Ovary (tissue), 9 donors: ENCODE data around the gene C1orf115. TPM values are rescaled to one million over a fixed set of nuclear protein-coding genes. Genes with fewer than 3 reads are reported as not detected.
A peak's percentile ranks its signal among the peaks of the same experiment; 100 is the strongest.
"Not testable (repeated sequence)": the region's sequence is repeated elsewhere in the genome, so short reads cannot be mapped to it uniquely, and the experiment has no call there.

Experiments used
- DNase-seq, 5 donors: peaks; one replicate each; pipeline ENCODE4 v3.0.0-alpha.2; 2019 to 2020
- H3K27ac ChIP-seq, 2 donors: fragments of 200-600 bp; one replicate each; pipeline versions ENCODE4 v1.5.1 to v1.8.0; 2019 to 2022
- H3K27me3 ChIP-seq: fragments of 200-600 bp; one replicate; pipeline ENCODE4 v1.8.0; 2022
- H3K36me3 ChIP-seq: fragments of 200-600 bp; sonication (generic); one replicate; pipeline ENCODE4 v1.5.1; 2019
- H3K4me1 ChIP-seq: one replicate; pipeline ENCODE4 v1.8.1; 2013; ENCODE audit warnings: mild to moderate bottlenecking, moderate library complexity; ENCODE audit not compliant: insufficient read depth
- H3K4me3 ChIP-seq: fragments of 200-600 bp; sonication (generic); one replicate; pipeline ENCODE4 v1.5.1; 2017
- H3K9me3 ChIP-seq, 2 donors: fragments of 200-600 bp in 1 of 2; sonication (generic) in 1 of 2; one replicate each; pipeline versions ENCODE4 v1.5.1 to v1.8.1; 2013 to 2019; ENCODE audit warnings: mild to moderate bottlenecking in 1 of 2, moderate library complexity in 1 of 2
- EP300 ChIP-seq: sonication (generic); formaldehyde crosslinking; IDR thresholded peaks from one replicate; pipeline ENCODE4 v1.6.1; 2017; ENCODE audit warnings: antibody characterized with exemption
- POLR2A ChIP-seq: fragments of 450-650 bp; IDR thresholded peaks from one replicate; pipeline ENCODE4 v1.6.1; 2017; ENCODE audit warnings: antibody characterized with exemption, mild to moderate bottlenecking, moderate library complexity
- WGBS, 3 donors: extraction: QIAGEN DNeasy Blood & Tissue Kit in 1 of 3; methylation state at CpG; one replicate each; pipeline versions ENCODE4 v1.1.5 to v1.1.7; 2013 to 2017; 5-methylcytosine and 5-hydroxymethylcytosine counted together
- intact Hi-C, 4 donors: fragments of 100-400 bp; cut with DNase I; formaldehyde crosslinking; loops; one replicate each; pipeline versions ENCODE4 v1.11.0 to v1.15.1; 2022 to 2023
- polyA plus RNA-seq, 2 donors: library from polyadenylated mRNA; stranded (reverse); fragments of 200-250 nt in 1 of 2; fragments of 350-450 nt in 1 of 2; fragmentation: Illumina TruSeq in 1 of 2; extraction: RNeasy Lipid Tissue Mini Kit (QIAGEN cat#74804) in 1 of 2; gene quantifications; one replicate each; pipeline ENCODE4 v1.2.3, GENCODE V29; 2013 to 2014
- total RNA-seq, 7 donors: library from RNA; depleted of rRNA in 2 of 7; stranded (reverse); fragments of >200 nt in 2 of 7; fragmentation: NEBNext Ultra II Directional in 3 of 7; extraction: Animal tissue kit (Norgen Biotek cat#: 25700) in 3 of 7; gene quantifications; one replicate each; pipeline versions ENCODE4 v1.1.0 to v1.2.4, GENCODE V29; 2016 to 2023
- TF ChIP-seq, protein P1 (sequence below), 3 donors: fragments of 450-650 bp in 2 of 3; fragments of 200-600 bp in 1 of 3; IDR thresholded peaks; one replicate each; pipeline versions ENCODE4 v1.5.1 to v1.8.0; 2016 to 2022; ENCODE audit warnings: antibody characterized with exemption in 3 of 3, mild to moderate bottlenecking in 1 of 3
- donor health status: DM: no; HTN: no; CAD: no; lungs with moderate emphysema.
- donor health status: DM: no; HTN: no; CAD: no.
- donor health status: Bipolar disorder and iron deficiency.
- donor health status: DM: yes; HTN: yes; CAD: no.
- donor health status: DM: no; HTN: no; CAD: no.
- donor health status: DM: yes; HTN: yes; CAD: no.

Gene C1orf115
- total and polyA plus RNA-seq, 9 donors, result 10.0 to 23.8 (median 17.6) TPM

DNA sequence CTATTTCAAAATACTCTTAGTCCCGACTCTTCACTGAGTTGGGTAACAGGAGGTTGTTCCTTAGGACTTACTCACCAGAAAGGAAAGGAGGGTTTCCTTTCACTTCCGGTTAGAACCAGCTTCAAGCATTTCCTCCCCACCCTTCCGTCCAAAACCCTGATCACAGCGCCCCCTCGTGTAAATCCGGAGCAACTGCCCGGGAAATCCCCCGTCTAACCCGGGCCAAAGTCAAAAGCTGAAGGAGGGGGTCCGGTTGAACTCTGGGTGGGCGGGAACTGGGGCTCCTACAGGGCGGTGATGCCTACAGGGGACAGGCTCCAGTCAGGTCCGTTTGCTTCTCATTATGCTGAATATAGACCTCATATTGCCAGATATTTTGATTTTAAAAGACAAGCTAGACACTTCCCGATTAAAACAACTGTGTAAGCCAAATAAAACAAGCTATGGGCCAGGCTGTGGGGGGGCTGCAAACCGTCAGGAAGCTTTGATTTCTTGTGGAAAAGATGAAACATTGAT, 43.0 kb downstream of the C1orf115 start:
- no peak overlapping the region for H3K27ac ChIP-seq
- WGBS, 3 donors, result 0 to 2% (median 2%) methylated on average over 15 of the region's 15 CpGs
- intact Hi-C loops, result loop anchor here in 2 of 4 donors (2.0 to 5.0 kb wide), 2 partner anchors 41 to 42 kb away; partner anchors contain the start of gene C1orf115 (in 2 of the 2)

GRCh38 chr1:220734571-220735326, 44.6 kb downstream of the C1orf115 start:
- no peak for DNase-seq
- no peak for TF ChIP-seq EP300
- no peak for TF ChIP-seq POLR2A
- TF ChIP-seq, protein P1, sequence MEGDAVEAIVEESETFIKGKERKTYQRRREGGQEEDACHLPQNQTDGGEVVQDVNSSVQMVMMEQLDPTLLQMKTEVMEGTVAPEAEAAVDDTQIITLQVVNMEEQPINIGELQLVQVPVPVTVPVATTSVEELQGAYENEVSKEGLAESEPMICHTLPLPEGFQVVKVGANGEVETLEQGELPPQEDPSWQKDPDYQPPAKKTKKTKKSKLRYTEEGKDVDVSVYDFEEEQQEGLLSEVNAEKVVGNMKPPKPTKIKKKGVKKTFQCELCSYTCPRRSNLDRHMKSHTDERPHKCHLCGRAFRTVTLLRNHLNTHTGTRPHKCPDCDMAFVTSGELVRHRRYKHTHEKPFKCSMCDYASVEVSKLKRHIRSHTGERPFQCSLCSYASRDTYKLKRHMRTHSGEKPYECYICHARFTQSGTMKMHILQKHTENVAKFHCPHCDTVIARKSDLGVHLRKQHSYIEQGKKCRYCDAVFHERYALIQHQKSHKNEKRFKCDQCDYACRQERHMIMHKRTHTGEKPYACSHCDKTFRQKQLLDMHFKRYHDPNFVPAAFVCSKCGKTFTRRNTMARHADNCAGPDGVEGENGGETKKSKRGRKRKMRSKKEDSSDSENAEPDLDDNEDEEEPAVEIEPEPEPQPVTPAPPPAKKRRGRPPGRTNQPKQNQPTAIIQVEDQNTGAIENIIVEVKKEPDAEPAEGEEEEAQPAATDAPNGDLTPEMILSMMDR (IDR thresholded peaks at IDR 0.05), result no peak
- Histone ChIP-seq H3K9me3 (no peaks in the 10 kb centered on the region), H3K4me3 (no peak overlapping the region), H3K4me1 (peaks cover 3% of the 10 kb centered on the region), H3K36me3 (no peaks in the 10 kb centered on the region), H3K27ac (no peak overlapping the region), H3K27me3 (no peaks in the 10 kb centered on the region)
- intact Hi-C loops, result loop anchor here in 1 of 4 donors (5.0 kb wide), 1 partner anchor 42 kb away; the partner anchor contains the start of gene C1orf115
- 40 to 58% (median 50%) methylated on average over 11 of the region's 11 CpGs for WGBS, 3 donors

More for the DNA sequence above, 43.0 kb downstream of the C1orf115 start:
- H3K4me1 ChIP-seq, result peaks cover 3% of the 10 kb centered on the region
- H3K27me3 ChIP-seq, result no peaks in the 10 kb centered on the region
- DNase-seq, result peak; percentile 59 to 79 (median 76)
- no peak overlapping the region for H3K4me3 ChIP-seq
- H3K36me3 ChIP-seq, result no peaks in the 10 kb centered on the region
- H3K9me3 ChIP-seq, result no peaks in the 10 kb centered on the region
- TF ChIP-seq EP300 (no peak), POLR2A (no peak)
- TF ChIP-seq, protein P1 (IDR thresholded peaks at IDR 0.05), result peak; percentile 48 to 60 (median 57)

DNA sequence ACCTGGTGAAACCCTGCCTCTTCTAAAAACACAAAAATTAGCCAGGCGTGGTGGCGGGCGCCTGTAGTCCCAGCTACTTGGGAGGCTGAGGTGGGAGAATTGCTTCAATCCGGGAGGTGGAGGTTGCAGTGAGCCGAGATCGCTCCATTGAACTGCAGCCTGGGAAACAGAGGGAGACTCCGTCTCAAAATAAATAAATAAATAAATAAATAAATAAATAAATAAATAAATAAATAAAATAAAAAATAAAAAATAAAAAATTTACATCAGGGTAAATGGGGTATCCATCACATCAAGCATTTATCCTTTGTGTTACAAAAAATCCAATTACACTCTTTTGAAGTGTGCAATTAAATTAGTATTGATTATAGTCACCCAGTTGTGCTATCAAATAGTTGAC, 46.1 kb downstream of the C1orf115 start:
- H3K27ac ChIP-seq, H3K4me3 ChIP-seq, intact Hi-C loops, H3K4me1 ChIP-seq, DNase-seq, H3K36me3 ChIP-seq, H3K27me3 ChIP-seq, H3K9me3 ChIP-seq: not testable (repeated sequence)
- 96 to 98% (median 97%) methylated on average over 7 of the region's 7 CpGs for WGBS, 3 donors

DNA sequence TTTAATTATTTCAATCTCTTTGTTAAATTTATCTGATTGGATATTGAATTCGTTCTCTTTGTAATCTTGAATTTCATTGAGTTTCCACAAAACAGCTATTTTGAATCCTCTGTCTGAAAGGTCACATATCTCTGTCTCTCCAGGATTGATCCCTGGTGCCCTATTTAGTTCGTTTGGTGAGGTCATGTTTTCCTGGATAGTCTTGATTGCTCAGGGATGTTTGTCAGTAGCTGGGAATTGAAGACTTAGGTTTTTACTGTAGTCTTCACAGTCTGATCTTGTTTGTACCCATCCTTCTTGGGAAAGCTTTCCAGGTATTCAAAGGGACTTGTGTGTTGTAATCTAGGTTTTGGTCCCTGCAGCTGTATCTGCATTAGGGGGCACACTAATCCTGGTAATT, 51.2 kb downstream of the C1orf115 start:
- Histone ChIP-seq H3K36me3 (no peaks in the 10 kb centered on the region), H3K4me1 (no peaks in the 10 kb centered on the region), H3K27me3 (no peaks in the 10 kb centered on the region), H3K4me3 (no peak overlapping the region), H3K9me3 (no peaks in the 10 kb centered on the region), H3K27ac (no peak overlapping the region)
- DNase-seq, result no peak
- TF ChIP-seq, protein P1 (IDR thresholded peaks at IDR 0.05), result no peak
- TF ChIP-seq EP300, result no peak
- TF ChIP-seq POLR2A, result no peak
- WGBS, 3 donors, result 51 to 75% (median 71%) methylated on average over 2 of the region's 2 CpGs
- intact Hi-C loops, result no loop called here

- no peak overlapping the region for H3K27ac ChIP-seq
- no peaks in the 10 kb centered on the region for H3K36me3 ChIP-seq
- DNase-seq, result no peak
- TF ChIP-seq EP300, result no peak
- TF ChIP-seq, protein P1 (IDR thresholded peaks at IDR 0.05), result no peak
- TF ChIP-seq POLR2A, result no peak
- intact Hi-C loops, result no loop called here
- WGBS, 3 donors, result 95 to 100% (median 100%) methylated on average over 1 of the region's 1 CpG
- no peaks in the 10 kb centered on the region for H3K27me3 ChIP-seq
- H3K9me3 ChIP-seq, result no peaks in the 10 kb centered on the region
- H3K4me3 ChIP-seq, result no peak overlapping the region
- no peaks in the 10 kb centered on the region for H3K4me1 ChIP-seq
Observed at GRCh38 chr1:220741825-220742224, 51.7 kb downstream of the C1orf115 start.
